ENCODE results near the gene NCBP2.
"Not testable (repeated sequence)": the region's sequence is repeated elsewhere in the genome, so short reads cannot be mapped to it uniquely, and the experiment has no call there.

The NCBP2 gene

GRCh38 chr3:196968233-196969133 lies 26.2 kb upstream of the NCBP2 start, which contains the start of gene PIGZ:
PIGZ (minus strand) TSS chr3:196968833; CDS start chr3:196952031, 16,802 bp downstream.
- DNase-seq: peak; percentile 58 to 88 (median 73)

GRCh38 chr3:196967412-196968232 lies 25.3 kb upstream of the NCBP2 start:
- no peak for DNase-seq

GRCh38 chr3:196966526-196967401 lies 24.4 kb upstream of the NCBP2 start:
- DNase-seq: no peak

- DNase-seq: no peak
Observed at GRCh38 chr3:196965804-196966173, 23.5 kb upstream of the NCBP2 start.

GRCh38 chr3:196965112-196965803 lies 22.9 kb upstream of the NCBP2 start:
- DNase-seq: no peak

- no peak for DNase-seq
Observed at GRCh38 chr3:196963631-196963953, 21.3 kb upstream of the NCBP2 start.

- DNase-seq: no peak
Observed at GRCh38 chr3:196962930-196963630, 20.8 kb upstream of the NCBP2 start.

GRCh38 chr3:196962108-196962929 lies 20.0 kb upstream of the NCBP2 start:
- DNase-seq: no peak

- no peak for DNase-seq
Observed at GRCh38 chr3:196954832-196955231, 12.5 kb upstream of the NCBP2 start.

- DNase-seq: no peak
Observed at GRCh38 chr3:196951371-196951770, 9.0 kb upstream of the NCBP2 start.

GRCh38 chr3:196949750-196950149 lies 7.4 kb upstream of the NCBP2 start:
- no peak for DNase-seq

- DNase-seq: no peak
Observed at GRCh38 chr3:196949285-196949619, 6.9 kb upstream of the NCBP2 start.

GRCh38 chr3:196948442-196949284 lies 6.3 kb upstream of the NCBP2 start:
- DNase-seq: no peak

GRCh38 chr3:196947860-196948441 lies 5.6 kb upstream of the NCBP2 start:
- no peak for DNase-seq

- no peak for DNase-seq
Observed at GRCh38 chr3:196947136-196947859, 5.0 kb upstream of the NCBP2 start.

GRCh38 chr3:196944037-196944790 lies 1.9 kb upstream of the NCBP2 start:
- not testable (repeated sequence) for DNase-seq

GRCh38 chr3:196942915-196943277 lies 568 bp upstream of the NCBP2 start:
- peak; percentile 5 to 56 (median 20) for DNase-seq

- peak; percentile 83 to 90 (median 85) for DNase-seq
Observed at GRCh38 chr3:196941729-196942225, 551 bp downstream of the NCBP2 start.

All from suppressor macrophage treated with lipopolysaccharide for 1 hour (primary cell).